GM19452 (cell line): ENCODE measurements around the gene GPRASP1.
A peak's percentile ranks its signal among the peaks of the same experiment; 100 is the strongest.
"Not testable (repeated sequence)": the region's sequence is repeated elsewhere in the genome, so short reads cannot be mapped to it uniquely, and the experiment has no call there.

Experiments
- ATAC-seq: cut with Tn5 transposase; IDR thresholded peaks from one replicate; pipeline ENCODE4 v1.9.1; 2021; ENCODE audit not compliant: unreplicated experiment

GPRASP1 gene, protein sequence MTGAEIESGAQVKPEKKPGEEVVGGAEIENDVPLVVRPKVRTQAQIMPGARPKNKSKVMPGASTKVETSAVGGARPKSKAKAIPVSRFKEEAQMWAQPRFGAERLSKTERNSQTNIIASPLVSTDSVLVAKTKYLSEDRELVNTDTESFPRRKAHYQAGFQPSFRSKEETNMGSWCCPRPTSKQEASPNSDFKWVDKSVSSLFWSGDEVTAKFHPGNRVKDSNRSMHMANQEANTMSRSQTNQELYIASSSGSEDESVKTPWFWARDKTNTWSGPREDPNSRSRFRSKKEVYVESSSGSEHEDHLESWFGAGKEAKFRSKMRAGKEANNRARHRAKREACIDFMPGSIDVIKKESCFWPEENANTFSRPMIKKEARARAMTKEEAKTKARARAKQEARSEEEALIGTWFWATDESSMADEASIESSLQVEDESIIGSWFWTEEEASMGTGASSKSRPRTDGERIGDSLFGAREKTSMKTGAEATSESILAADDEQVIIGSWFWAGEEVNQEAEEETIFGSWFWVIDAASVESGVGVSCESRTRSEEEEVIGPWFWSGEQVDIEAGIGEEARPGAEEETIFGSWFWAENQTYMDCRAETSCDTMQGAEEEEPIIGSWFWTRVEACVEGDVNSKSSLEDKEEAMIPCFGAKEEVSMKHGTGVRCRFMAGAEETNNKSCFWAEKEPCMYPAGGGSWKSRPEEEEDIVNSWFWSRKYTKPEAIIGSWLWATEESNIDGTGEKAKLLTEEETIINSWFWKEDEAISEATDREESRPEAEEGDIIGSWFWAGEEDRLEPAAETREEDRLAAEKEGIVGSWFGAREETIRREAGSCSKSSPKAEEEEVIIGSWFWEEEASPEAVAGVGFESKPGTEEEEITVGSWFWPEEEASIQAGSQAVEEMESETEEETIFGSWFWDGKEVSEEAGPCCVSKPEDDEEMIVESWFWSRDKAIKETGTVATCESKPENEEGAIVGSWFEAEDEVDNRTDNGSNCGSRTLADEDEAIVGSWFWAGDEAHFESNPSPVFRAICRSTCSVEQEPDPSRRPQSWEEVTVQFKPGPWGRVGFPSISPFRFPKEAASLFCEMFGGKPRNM (N-terminal part only)

GRCh38 chrX:102651242-102652011 is at the start of gene GPRASP1:
TSS of gene GPRASP1 (plus strand) at chrX:102651483. CDS start at chrX:102653914, 2,431 bp downstream.
- ATAC-seq, result no peak

DNA sequence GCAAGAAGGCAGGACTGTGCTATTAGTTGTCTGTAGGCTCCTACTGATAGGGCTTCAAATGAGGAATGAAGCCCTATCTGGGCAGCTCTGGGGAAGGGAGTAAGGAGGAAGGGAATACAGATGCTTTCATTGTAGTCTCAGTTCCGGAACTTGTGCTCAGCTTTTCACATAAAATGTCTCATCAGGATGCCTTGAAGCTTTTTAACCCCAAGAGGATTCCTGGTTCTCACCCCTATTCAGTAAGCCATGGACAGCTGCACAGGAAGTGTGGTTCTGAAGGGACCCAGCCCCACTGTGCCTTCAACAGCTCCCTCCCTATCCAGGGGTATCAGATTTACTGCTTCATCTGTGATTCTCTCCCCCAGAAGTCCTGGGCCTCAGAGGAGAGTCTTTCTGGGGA is 47.0 kb upstream of the GPRASP1 start:
- ATAC-seq, result no peak

- no peak for ATAC-seq
Observed at GRCh38 chrX:102606115-102606514, 45.2 kb upstream of the GPRASP1 start.

DNA sequence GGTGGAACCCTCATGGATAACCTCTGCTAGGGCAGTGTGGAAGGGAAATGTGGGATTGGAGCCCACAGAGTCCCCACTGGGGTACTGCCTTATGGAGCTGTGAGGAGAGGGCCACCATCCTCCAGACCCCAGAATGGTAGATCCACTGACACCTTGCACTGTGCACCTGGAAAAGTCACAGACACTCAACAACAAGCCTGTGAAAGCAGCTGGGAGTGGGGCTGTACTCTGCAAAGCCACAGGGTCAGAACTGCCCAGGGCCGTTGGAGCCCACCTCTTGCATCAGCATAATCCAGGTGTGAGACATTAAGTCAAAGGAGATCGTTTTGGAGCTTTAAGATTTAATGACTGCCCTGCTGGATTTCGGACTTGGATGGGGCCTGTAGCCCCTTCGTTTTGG is 40.4 kb upstream of the GPRASP1 start:
- no peak for ATAC-seq

DNA sequence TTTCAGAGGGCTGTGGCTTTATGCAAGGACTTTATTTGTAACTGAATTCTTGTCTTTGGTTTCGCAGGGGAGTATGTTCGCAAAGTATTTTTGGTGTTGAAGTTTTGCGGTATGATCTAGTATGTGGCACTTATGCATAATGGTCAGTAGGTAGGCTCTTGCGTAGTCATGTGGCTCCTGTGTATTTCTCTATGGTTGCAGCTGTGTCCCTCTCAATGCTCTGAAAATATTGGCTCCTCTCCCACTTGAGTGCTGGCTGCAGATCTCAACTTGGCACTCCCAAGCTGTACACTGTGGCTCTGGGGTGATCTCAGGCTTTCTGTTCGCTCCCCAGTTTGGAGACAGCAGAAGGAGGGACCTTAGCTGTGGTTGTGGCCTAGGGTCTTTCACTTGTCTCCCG is 27.2 kb upstream of the GPRASP1 start:
- no peak for ATAC-seq

DNA sequence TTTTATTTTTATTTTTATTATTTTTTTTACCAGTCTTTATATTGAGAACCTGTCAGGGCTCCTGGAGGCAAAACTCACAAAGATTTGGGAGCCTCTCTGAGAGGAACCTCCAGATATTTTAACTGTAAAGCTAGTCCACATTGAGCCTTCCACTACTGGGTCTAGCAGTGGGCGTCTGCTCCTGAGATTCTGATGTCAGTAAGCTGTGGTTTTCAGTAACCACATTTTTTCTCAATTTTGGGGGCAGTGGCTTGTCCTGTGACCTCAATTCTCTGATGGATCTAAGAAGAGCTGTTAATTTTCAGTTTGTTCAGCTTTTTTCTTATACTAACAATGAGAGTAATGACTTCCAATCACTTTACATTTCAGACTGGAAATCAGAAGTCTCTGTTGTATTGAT is 23.6 kb upstream of the GPRASP1 start:
- no peak for ATAC-seq

DNA sequence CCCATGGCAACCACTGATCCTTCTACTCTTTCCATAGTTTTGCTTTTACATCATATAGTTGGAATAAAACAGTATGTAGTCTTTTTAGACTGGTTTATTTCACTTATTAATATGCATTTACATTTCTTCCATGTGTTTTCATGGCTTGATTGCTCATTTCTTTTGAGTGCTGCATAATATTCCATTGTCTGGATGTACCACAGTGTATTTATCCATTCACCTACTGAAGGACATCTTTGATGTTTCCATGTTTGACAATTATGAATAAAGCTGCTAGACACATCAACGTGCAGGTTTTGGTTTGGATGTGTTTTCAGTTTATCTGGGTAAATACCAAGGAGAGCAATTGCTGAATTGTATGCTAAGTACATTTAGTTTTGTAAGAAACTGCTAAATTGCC is 13.7 kb upstream of the GPRASP1 start:
- no peak for ATAC-seq

GRCh38 chrX:102650903-102651241 is 411 bp upstream of the GPRASP1 start:
- no peak for ATAC-seq

GRCh38 chrX:102652031-102652688 is 877 bp downstream of the GPRASP1 start:
- no peak for ATAC-seq

DNA sequence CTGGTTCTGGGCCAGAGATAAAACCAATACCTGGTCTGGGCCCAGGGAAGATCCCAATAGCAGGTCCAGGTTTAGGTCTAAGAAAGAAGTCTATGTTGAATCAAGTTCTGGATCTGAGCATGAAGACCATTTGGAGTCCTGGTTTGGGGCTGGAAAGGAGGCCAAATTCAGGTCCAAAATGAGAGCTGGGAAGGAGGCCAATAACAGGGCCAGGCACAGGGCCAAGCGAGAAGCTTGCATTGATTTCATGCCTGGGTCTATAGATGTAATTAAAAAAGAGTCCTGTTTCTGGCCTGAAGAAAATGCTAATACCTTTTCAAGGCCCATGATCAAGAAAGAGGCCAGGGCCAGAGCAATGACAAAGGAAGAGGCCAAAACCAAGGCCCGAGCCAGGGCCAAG is 3.4 kb downstream of the GPRASP1 start:
- no peak for ATAC-seq

DNA sequence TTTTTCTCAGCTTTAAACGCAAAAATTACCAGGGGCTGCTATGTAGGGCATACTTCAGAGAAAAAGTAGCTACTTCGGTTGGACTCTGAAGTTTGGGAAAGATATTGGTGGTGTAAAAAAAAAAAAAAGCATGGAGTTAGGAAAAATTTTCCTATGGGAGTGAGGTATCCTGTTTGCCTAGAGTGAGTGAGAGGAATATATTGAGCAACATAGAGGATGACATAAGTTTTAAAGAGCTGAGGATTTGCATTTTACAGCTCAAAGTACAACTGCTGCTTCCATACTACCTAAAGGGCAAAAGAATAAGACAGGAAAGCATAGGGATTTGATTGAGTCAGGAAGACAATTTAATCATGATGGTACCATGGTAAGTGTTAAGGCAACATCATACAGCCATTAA is 7.3 kb downstream of the GPRASP1 start:
- no peak for ATAC-seq

GRCh38 chrX:102659790-102660757 is 8.8 kb downstream of the GPRASP1 start:
- ATAC-seq, result peak; percentile 99

DNA sequence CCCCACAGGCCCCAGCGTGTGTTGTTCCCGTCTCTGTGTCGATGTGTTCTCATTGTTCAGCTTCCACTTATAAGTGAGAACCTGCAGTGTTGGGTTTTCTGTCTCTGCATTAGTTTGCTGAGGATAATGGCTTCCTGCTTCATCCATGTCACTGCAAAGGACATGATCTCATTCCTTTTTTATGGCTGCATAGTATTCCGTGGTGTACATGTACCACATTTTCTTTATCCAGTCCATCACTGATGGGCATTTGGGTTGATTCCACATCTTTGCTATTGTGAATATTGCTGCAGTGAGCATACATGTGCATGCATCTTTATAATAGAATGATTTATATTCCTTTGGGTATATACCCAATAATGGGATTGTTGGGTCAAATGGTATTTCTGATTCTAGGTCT is 12.5 kb downstream of the GPRASP1 start:
- not testable (repeated sequence) for ATAC-seq

GRCh38 chrX:102667034-102667433 is 15.8 kb downstream of the GPRASP1 start:
- ATAC-seq, result not testable (repeated sequence)

DNA sequence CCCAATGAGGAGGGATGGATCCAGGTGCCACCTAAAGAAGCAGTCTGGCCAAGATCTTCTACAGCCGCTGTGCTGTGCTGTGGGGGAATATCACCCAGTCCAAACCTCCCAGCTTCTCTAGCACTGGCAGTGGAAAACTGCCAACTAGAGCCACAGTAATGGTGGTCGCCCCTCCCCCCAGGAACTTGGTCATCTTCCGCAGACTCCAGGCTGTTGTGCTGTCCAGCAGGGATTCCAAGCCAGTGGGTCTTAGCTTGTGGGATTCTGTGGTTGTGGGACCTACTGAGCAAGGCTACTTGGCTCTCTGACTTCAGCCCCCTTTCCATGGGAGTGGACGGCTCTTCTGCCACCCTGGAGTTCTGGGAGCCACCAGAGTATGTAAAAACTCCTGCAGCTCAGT is 18.2 kb downstream of the GPRASP1 start:
- no peak for ATAC-seq

DNA sequence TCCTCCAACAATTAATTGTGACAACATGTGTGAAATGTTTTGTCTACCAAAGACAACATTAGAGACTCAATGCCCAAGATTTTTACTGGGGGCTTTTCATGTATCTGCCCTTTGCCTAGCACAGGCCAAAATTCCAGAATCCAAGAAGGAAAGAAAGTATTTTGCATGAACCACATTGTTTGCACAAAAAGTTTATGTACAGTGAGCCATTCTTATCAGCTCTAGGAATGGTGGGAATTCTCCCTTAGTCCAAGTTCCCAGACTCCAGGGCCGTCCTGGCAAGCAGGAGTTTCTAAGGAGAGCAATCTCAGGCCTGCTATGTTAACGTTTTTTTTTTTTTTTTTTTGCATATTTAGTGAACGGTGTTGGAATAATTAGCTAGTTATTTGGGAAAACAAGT is 21.6 kb downstream of the GPRASP1 start:
- ATAC-seq, result no peak

DNA sequence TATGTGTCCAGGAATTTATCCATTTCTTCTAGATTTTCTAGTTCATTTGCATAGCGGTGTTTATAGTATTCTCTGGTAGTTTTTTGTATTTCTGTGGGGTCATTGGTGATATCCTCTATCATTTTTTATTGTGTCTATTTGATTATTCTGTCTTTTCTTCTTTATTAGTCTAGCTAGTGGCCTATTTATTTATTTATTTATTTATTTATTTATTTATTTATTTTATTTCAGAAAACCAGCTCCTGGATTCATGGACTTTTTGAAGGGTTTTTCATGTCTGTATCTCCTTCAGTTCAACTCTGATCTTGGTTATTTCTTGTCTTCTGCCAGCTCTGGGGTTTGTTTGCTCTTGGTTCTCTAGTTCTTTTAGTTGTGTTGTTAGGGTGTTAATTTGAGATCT is 26.2 kb downstream of the GPRASP1 start:
- not testable (repeated sequence) for ATAC-seq

GRCh38 chrX:102684772-102685520 is 33.7 kb downstream of the GPRASP1 start:
- no peak for ATAC-seq

- no peak for ATAC-seq
Observed at GRCh38 chrX:102694749-102695148, 43.5 kb downstream of the GPRASP1 start.
